GM12865 (cell line): ENCODE results near the gene TXNRD2.

Source experiments
- DNase-seq: peaks from one replicate; pipeline ENCODE4 v3.0.0; 2010; ENCODE audit warnings: low read depth
- H3K4me3 ChIP-seq: 2 replicates; pipeline ENCODE4 v1.5.1; 2011; ENCODE audit warnings: mild to moderate bottlenecking, low read depth, low read length, control low read depth
- TF ChIP-seq, protein P1 (sequence below): IDR thresholded peaks from 2 replicates; pipeline ENCODE4 v1.5.1; 2011; ENCODE audit warnings: low read length, control low read depth, low read depth, inconsistent platforms; ENCODE audit not compliant: insufficient read depth; ENCODE audit errors: missing control alignments

The TXNRD2 gene

DNA sequence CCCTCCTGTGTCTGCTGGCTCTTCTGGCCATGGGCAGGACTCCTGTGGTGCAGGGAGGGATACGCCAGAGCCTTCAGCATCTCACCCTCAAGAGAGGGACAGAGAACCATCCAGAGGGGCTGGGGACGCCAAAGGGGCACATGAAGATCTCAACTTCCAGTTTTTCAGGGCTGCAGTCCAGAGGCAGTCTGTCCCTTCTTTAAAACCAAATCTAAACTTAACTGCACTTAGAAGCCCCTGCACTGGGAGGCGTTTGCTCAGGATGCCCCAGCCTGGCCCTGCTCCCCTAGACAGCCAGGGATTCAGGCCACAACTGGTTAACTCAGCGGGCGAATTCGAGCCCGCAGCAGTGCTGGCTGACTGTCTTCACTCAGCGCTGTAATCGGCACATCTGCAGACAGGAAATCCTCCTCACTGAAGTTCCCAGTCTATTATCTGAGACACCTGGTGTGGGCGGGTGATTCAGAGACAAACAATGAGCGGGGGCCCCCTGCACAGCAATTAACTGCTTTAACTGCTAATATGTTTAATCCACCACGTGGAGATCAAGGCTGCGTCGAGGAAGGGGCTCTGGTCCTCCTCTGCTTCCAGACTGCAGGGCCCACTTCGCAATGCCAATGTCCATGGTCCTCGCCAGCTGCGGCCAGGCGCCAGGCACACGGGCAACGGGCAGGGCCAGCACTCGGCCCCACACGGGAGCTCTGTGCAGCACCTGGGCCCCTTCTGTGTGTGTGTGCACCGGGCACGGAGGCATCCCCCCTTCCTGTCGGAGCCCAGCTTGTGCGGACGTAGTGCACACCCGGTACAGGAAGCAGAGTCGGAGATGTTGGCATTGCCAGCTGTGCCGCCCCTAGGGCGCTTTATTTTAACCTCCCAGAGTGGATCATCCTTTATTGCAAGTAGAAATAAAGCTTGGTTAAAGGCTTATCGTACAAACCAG lies 50.0 kb downstream of the TXNRD2 start:
- no peak overlapping the region for H3K4me3 ChIP-seq
- TF ChIP-seq, protein P1, sequence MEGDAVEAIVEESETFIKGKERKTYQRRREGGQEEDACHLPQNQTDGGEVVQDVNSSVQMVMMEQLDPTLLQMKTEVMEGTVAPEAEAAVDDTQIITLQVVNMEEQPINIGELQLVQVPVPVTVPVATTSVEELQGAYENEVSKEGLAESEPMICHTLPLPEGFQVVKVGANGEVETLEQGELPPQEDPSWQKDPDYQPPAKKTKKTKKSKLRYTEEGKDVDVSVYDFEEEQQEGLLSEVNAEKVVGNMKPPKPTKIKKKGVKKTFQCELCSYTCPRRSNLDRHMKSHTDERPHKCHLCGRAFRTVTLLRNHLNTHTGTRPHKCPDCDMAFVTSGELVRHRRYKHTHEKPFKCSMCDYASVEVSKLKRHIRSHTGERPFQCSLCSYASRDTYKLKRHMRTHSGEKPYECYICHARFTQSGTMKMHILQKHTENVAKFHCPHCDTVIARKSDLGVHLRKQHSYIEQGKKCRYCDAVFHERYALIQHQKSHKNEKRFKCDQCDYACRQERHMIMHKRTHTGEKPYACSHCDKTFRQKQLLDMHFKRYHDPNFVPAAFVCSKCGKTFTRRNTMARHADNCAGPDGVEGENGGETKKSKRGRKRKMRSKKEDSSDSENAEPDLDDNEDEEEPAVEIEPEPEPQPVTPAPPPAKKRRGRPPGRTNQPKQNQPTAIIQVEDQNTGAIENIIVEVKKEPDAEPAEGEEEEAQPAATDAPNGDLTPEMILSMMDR: no peak
- peak; percentile 58 for DNase-seq

DNA sequence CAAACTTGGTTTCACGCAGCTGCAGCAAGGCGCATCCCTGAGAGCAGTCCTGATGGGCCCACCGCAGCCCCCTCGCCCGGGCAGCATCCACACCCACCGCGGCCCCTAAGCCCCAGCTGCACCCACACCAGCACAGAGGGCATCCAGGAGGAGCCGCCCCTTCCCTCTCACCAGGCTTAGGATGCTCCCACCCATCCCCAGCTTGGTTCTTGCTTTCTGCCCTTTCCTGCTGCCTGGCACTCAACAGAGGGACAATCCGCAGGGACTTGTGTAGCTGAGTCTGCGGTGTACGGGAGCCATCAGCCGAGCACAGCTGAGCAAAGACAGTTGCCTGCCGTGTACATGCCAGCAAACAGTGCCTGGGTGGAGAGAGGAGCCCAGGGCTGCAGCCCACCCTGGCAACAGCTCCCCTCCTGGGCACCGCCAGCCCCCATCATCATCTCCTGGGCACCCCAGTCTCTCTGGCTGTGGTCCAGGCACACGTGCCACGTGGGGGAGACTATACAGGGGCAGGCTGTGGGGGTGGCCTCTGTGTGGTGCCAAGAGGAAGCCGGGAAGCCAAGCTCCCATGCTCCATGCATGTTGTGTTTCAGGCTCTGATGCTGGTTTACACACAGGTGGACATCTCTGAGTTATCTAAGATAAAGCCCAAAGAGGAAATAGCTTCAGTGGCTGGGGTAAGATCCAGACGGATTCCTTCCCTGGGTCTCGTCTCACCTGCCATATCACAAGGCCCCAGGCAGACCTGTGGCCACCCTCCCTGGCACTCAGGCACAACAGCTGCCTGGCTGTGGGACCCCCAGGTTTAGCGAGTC lies 50.9 kb downstream of the TXNRD2 start:
- H3K4me3 ChIP-seq: no peak overlapping the region
- TF ChIP-seq, protein P1: no peak
- no peak for DNase-seq

DNA sequence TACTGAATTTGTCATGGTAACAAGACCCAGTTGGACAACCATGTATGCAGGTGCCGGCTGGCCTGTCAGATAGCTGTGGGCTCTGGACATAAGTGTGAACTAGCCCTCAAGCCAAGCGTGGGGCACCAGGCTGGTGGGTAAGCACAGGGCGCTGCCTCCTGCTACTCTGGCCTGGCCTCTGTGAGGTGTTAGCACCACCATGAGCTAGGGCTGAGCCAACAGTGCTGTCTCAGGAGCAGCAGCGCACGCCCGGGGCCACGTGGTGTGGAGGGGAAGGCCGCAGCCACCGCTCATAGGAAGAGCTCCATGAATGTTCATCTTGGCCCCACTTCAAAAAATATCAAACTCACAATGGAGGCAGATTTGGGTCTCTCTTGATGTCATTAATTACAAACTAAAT lies 51.7 kb downstream of the TXNRD2 start:
- DNase-seq: no peak
- H3K4me3 ChIP-seq: no peak overlapping the region
- TF ChIP-seq, protein P1: no peak

DNA sequence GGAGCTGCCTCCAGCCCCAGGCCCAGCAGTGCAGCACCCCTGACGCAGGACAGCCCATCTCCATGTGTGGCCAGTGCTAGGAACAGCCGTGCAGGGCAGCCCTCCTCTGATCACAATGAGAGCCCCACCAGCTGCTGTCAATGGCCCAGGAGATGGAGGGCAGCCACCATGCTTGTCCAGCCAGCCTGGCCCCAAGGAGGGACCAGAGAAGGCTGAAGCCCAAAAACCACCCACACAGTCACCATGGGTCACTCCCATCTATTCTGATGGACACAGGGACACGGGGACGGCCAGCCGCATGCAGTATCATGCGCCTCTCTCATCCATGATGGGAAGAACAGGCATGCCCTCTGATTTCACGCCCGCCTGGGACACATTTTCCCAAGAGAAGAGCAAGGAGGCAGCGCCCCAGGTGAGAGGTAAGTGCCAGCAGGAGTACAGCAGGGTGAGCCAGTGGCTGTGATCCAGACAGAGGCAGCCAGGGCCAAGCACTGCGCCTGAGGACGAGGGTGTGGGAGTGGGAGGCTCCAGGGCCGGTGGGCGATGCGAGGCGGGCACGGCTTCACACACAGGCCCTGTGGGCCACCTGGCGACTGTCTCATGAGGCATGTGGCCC lies 53.4 kb downstream of the TXNRD2 start:
- DNase-seq: no peak
- TF ChIP-seq, protein P1: no peak
- H3K4me3 ChIP-seq: no peak overlapping the region

DNA sequence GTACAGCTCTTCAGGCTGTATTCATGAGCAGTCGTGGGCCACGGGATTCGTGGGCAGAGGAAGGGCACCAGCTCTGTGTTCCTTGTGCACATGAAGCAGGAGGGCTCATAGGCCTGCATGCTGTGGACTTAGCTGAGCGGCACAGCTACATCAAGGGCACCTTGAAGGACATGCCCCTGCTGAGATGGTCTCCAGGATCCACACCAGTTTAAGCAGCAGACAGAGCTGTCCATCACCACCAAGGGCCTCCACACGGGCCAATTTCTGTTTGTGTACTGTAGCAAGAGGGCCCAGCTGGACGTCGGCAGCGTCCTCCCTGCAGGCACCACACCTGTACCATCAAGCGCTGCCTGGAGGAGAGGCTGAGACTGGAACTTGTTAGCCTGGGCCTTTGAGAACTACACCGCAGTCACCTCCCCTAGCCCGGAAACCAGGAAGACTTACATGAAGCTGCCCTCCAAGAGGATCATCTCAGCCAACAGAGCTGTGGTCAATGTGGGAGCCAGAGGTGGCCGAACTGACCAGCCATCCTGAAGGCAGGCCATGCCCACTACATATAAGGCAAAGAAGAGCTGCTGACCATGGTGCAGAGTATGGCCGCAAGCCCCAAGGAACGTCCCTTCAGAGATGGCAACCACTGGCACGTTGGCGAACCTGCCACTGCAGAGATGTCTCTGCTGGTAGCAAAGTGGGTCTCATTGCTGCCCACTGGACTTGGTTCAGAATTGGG lies 54.2 kb downstream of the TXNRD2 start:
- TF ChIP-seq, protein P1: no peak
- H3K4me3 ChIP-seq: no peak overlapping the region
- DNase-seq: no peak

DNA sequence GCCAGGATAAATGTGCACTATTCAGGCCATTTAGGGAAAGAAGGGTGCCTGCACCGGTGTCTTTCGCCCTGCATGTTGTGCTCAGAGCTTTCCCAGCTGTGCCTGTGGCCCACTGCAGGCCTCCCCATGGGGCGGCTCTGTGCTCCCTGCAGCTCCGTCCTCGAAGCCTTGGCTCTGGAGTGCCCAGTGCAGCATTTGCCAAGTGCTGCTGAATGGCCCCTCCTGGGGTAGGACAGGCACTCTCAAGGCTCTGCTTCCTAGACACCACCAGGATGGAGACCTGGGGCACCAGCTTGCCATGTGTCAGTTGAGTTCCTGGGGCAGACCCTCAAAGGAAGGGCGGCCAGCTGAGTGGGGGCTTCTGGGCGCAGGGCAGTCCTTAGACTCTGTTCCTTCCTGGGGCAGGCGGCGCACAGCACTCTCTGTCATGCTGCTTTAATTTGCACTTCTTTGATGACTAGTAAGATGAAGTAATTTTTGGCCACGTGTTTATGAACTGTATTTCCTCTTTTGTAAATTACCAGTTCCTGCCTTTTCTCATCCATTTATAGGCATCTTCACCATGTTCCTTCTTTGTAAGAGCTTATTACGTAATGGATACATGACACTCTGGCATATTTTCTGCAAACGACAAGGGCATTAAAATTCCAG lies 54.9 kb downstream of the TXNRD2 start:
- DNase-seq: no peak
- TF ChIP-seq, protein P1: no peak
- no peak overlapping the region for H3K4me3 ChIP-seq
